GM20431 (cell line): ENCODE results near the gene GRIA1.

Experiments used
- in situ Hi-C: fragments of 300-500 bp; cut with MseI, MboI; formaldehyde crosslinking; loops from one replicate; pipeline ENCODE4 v1.15.0; 2020; ENCODE audit warnings: low sequenced_read_pairs; ENCODE audit not compliant: unreplicated experiment

GRIA1 gene

DNA sequence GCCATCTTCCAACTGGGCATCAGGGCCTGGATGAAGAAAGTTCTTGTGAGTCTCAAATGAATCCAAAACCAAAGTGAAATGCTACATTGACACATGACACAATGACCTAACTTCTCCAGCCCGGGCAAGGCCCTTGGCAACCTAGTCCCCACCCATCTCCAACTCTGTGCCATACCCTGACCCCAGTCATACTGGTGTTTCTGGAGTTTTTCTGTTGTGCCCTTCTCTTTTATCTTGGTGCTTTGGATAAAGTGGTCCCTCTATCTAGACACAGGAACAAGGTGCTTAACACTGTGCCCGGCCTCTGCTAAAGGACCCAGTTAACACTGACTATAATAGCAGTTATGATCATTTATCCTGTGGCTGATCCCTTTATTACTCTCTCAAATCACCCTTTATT, 149.8 kb downstream of the GRIA1 start:
- in situ Hi-C loops = no loop called here

DNA sequence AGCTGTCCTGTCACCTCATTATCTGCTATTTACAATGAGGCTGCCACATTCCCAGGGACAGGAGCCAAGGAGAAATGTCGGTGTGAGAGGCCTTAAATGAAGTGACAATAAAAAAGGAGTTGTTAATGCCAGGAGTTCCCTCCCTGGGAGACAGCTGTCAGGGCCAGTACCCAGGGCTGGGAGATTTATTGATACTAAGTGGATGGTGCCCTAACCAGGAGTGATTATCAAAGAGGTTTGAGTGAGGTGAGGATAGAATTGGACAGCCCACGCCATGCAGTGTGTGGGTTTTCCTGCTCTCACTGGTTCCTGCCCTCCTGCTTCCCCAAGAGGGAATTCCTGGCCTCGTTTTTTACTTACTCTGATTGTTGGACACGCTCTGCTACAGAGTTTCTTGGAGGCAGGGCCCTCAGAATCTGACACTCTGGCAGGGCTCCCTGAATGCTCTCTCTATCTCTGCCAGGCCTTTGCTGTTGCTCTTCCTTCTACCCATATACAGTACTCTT, 150.8 kb downstream of the GRIA1 start:
- in situ Hi-C loops = no loop called here

DNA sequence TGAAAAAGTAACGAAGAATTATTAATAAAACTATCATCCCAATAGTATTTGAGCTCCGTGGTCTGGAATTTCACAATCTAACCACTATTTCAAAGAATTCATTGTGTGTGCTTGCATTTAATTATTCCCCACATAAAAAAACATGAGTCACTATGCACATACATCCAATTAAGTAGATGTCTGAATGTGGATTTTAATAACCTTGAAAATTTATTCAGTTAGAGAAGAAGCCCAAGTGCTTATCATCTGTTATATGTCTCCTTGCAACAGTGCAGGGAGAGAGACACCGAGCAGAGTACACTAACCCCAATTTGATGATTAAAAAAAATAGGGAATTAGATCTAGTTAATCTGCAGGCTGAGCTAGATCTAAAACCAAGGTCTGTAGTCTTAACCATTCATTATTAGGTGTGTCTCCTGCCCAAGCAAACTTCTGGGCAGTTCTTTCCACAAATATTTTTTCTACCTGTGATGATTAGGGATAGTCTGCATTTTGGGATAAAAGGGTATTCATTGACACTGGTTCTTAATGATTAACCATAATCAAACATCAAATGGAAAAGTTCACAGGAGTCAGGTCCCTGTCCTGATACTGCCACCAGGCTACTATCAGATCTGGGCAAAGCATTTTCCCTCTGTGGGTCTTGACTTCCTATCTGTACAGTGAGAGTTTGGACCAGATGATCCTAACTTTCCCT, 164.2 kb downstream of the GRIA1 start:
- in situ Hi-C loops = no loop called here

DNA sequence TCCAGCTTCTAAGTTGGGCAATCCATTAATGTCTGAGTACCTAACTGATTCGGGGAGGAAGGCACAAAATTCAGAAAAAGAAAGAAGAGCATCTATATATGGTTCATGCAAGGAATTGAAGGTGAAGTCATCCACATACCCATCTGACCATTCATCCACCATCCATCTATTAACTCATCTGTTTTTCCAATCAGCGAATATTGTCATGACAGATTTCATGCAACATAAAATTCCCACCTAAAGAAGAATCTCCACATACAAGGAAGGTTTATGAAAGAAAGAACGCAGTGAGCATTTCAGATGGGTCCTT, 164.7 kb downstream of the GRIA1 start:
- in situ Hi-C loops = no loop called here

DNA sequence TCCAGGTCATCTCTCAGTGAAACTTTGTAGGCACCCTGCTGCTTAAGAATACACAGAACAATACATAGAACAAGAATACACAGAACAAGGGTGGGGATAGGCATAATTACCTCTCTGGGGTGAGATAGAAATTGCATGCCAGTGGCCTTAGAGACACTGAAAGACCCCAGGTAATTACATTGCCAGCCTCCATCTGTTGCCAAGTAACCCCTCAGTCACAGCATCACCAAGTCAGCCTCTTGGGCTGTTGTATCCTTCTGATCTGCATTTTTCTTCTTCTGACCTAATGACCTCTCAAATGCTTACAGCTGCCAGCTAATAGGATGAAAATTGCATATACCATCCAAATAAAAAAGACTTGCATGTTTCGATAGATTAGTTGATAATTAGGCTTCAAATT, 167.7 kb downstream of the GRIA1 start:
- in situ Hi-C loops = no loop called here

DNA sequence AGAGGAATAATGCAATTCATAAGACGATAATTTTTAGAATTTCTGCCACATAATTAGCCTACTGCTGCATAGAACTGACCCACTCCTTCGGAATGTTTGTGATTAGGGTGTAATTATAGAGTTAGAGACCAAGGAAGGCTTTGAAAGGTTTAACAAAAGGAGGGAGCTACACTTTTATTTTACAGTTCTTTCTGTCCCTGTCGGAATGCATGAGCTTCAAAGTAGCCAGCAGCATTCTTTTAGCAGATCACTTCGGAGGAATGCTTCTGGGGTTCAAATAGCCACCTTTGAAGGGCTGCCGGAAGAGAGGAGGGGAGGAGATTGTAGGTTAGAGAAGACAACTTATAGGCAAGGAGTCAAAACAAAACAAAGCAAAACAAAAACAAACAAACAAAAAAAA, 168.1 kb downstream of the GRIA1 start:
- in situ Hi-C loops = no loop called here

DNA sequence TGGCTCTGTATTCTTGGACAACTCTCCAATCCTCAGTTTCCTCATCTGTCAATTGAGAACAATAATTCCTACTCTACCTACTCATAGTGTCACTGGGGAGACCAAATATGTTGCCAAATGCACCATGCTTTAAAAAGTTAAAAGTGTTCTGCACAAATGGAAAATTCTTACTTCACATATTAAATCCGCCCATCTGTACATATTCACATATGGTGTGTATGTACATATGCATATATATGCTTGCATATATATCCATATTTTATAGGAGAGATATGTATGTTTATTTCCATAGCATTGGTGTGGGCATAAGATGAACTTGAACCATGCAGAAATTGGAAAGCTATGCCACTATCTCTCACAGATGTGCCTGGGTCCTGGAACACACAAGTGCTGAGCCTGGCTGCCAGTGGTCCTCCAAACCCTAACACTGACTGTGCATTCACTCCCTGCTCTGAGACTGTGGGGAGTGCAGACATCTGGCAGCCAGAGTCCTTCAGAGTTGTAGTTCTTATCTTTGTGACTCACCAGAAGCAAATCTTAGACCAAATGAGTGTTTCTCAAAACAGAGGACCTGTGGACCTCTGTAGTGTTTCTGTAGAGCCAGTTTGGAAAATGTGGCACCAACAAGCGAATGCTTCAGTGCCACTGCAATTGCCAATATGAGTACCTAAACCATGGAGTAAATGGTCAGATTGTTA, 168.7 kb downstream of the GRIA1 start:
- in situ Hi-C loops = no loop called here

DNA sequence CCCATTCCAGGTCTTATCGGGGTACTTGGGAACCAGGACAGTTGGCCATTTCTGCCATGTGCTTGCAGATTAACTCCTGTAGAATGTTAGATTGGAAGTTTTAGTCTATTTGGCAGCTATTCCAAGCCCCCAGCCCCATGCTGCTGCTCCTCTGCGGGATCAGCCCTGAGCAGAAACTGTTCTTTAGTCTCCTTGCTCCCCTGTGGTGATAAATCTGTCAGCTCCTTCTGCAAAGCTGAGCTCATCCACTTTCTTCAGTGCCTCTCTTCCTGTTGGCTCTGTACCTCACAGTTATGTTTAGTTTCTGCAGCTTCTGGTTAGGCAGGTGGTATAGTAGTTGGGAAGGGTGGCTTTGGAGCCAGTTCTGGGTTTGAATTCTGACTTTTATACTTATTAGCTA, 170.4 kb downstream of the GRIA1 start:
- in situ Hi-C loops = no loop called here

DNA sequence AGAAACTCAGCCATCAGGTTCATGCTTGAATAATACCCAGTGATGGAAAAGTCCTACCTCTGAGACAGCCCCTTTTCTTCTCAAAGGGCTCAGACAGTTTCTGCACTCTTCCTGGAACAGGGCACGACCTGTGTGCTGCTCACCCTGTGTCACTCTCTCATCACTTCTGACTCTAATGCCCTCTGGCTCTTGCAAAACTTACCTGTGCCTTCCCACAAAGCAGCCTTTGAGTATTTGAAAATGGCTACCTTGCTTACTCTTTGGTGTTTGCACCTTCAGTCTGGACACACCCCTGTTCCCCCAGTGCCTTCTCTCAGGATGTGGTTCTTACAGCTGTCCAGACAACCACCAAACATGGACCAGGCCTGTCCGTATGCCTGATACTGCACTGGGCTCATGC, 171.4 kb downstream of the GRIA1 start:
- in situ Hi-C loops = no loop called here

DNA sequence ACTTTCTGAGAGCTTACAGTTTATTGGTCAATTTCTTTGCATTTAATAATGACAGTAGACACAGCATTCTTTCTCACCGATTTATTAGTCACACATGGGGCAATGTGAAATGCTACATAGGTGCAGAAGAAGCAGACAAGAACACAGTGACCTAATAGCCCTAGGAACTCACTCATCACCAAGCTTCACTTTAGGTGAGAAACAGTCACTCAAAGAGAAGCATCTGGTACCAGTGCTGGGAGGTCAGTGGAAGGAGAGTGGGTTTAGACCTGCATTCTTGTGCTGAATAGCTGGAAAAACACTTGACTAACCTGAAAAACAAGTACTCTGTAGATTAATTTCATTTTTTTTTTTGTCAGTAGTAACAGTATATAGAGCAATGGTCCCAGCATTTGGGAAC, 179.6 kb downstream of the GRIA1 start:
- in situ Hi-C loops = no loop called here

DNA sequence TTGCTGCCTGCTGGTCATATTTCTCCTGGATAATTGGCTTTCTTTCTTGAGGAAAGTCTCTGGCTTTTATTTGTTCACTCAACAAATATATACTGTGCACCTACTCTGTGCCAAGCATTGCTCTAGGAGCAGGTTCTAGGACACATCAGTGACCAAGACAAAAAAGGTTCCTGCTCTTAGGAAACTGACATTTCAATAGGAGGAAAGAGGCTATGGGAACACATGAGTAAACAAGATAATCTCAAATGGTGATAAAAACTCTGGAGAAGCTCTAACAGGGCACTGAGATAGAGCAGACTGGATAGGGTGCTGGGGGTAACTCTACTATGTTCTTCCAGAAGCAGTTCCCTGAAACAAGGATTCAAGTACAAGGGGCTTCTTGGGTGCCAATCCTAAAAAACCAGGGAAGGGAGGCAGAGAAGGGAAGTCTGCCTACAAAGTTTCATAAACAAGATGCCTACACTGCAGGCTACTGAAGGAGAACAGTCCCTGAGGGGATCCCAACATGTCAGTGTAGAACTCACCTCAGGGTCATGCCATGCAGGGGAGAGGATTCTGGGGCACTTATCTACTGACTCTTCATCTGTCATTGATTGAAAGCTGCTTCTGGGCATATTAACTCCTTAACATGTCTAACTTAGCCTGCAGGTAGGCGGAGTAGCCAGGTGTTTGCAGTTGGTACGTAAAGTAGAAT, 181.3 kb downstream of the GRIA1 start:
- in situ Hi-C loops = no loop called here

DNA sequence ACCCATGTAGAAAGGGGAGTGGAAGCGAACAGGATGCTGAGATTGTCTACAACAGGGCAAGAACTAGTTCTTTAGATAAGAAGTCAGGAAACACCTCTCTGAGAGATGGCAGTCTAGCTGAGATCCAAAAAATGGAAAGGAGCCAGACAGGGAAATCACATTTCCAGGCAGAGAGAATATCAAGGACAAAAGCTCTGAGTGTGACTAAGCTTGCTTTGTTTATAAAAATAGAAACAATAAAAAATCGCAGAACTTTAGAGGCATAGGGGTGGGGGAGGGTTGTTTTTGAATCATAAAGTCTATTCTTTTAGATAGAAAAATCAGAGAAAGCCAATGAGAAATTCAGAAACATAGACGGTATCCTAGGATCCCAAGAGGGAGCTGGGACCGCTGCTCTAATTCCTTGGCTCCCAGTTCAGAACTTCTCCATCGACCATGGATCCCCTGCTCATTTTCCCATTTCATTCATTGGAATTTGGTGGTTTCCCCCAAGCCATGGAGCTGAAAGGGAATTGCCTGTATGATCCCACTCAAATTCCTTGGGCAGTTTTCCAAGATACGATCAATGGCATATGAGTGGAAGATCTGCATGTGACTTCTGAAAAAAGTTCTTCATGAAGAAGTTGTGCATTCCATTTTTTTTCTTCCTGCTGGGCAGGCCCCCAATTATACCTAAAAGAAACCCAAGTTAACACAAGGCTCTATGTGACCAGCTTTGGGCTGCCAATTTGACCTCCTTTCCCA, 182.0 kb downstream of the GRIA1 start:
- in situ Hi-C loops = no loop called here

DNA sequence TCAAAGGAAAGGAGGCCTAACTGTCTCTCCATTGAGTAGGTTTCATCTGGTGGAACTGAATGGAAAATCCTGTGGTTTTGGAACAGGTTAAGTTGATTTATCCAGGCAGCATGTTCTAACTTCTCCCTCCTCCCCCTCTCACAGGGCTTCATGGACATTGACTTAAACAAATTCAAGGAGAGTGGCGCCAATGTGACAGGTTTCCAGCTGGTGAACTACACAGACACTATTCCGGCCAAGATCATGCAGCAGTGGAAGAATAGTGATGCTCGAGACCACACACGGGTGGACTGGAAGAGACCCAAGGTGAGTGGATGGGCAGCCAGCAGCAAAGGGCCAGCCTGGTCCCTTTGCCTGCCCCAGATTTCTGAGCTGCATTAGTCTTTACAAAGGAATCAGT, 183.9 kb downstream of the GRIA1 start:
- in situ Hi-C loops = no loop called here

DNA sequence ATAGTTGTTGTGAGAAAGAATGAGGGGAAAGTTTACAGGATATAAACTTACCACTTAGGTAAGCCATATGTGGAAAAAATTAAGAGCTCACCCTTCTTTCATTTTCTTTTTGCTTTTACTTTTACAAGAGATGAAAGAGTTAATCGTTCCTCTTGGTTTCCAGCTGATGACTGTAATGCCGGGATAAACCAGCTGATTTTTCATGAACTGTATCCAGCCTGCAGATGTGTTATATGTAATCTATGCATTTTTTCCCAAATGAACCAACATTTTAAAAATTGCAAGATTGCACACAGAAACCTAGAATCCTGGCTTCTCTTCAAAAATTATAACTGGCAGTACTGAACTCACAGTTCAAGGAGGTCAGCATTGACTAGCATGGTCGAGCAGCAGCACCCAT, 185.9 kb downstream of the GRIA1 start:
- in situ Hi-C loops = no loop called here

DNA sequence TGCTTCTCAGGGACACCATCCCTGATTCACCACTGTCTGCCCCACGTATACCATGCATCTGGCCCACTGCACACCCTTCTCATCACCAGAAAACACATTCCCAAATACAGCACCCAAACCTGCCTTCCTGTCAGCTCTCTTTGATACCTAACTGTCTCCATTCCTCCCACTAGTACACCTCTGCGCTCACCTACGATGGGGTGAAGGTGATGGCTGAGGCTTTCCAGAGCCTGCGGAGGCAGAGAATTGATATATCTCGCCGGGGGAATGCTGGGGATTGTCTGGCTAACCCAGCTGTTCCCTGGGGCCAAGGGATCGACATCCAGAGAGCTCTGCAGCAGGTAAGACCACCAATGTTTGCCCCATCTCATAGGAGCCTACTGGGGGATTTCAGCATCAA, 186.4 kb downstream of the GRIA1 start:
- in situ Hi-C loops = no loop called here

DNA sequence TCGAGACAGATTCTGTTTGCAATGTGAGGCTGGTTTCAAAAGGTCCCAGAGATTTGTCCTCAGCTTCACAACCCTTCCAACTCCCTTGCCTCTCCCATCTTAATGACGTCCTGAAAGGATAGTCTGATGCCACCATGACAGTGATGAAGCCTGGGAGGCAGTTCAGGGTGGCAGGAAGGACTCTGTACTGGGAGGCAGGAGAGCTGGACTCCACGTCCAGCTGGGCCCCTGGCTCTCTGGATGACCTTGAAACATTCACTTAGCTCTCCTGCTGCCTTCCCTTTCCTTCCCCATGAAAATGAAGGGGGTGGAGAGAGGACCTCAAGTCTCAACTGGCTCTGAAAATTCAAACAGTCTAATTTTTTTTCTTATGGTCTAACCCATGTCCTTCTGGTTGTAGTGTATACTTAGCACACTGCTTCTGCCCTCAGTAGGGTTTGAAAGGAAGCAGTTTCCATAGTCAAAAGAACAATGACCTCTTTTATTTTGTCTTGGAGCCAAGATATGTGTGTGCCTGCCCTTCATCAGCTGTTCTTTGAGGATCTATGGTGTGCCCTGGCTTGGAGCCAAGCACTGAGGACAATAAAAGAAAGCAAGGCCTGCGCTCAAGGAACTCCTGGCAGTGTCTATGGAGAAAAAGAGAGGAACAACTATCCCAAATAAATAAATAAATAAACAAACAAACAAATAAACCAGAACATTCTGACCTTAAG, 188.3 kb downstream of the GRIA1 start:
- in situ Hi-C loops = no loop called here

DNA sequence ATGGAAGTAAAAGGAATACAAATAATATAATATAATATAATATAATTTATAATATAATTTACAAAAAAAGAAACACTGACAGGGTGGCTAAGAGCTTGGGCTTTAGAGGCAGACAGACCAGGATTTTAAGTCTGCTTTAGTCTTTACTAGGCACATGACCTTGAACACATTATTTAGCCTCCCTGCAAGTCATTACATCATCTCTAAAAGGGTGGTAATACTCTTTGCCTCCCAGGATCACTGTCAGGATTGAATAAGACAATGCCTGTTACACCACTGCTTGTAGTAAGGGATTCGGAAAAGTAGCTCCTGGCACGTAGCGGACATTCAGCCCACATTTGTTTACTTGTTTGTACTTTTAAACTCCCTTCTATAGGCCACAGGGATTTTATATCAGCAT, 199.8 kb downstream of the GRIA1 start:
- in situ Hi-C loops = no loop called here

DNA sequence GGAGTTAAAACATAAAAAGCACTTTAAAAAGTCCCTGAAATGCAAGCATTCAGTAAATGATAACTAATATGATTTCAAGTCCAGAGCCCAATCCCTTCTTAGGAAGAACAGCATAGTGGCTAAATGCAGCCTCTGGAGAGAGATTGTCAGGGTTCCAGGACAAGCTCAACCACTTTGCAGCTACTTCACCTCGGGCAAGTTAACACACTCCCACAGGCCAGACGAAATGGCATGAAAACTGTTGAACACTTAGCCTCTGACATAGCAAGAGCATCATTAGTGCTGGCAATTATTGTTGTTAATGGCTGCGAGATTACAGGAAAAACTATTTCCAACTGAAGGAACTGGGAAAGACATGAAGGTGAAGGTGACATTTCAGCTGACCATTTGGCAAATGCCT, 205.8 kb downstream of the GRIA1 start:
- in situ Hi-C loops = no loop called here

DNA sequence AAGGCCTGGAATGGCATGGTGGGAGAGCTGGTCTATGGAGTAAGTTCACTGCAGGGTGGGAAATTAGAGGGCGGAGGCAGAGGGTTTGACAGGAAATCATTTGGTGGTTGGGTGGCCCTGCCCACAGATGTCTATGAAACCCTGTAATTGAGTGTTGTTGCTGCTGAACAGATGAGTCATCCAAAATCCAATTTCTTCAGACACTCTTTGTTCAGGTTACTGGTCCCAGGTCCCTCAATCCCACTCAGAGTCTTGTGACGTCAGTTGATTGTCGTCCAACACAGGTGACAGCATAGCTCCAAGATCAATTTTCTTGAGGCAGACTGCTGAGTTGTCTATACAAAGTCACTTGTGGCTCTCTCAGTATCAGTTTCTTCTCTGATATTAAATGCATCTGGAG, 208.6 kb downstream of the GRIA1 start:
- in situ Hi-C loops = no loop called here

DNA sequence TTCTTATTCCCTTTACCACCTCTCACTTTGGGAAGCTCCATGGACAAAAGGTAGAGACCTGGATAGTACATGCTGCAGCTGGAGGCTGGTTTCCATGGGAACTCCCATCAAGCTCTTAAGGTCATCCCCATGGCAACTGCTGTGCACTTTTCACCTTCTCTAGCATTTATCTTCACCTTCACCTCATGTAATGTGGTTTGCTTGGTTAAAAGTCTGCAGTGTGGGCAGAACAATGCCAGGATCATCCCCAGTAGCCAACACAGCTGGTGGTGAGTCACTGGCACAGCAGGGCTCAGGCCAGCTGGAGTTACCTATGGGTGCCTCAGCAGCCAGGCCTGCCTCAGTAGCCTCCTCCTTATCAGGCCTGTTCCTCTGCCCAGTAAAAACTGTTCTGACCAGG, 210.5 kb downstream of the GRIA1 start:
- in situ Hi-C loops = no loop called here
